Activated CD8-positive, alpha-beta memory T cell treated with anti-CD3 and anti-CD28 coated beads for 4 hours (primary cell): Measurements from ENCODE around the gene APH1B.

Source experiments
- DNase-seq, 2 donors: peaks; one replicate each; pipeline ENCODE4 v3.0.0-alpha.2; 2020; ENCODE audit warnings: low read depth in 2 of 2

Gene APH1B

DNA sequence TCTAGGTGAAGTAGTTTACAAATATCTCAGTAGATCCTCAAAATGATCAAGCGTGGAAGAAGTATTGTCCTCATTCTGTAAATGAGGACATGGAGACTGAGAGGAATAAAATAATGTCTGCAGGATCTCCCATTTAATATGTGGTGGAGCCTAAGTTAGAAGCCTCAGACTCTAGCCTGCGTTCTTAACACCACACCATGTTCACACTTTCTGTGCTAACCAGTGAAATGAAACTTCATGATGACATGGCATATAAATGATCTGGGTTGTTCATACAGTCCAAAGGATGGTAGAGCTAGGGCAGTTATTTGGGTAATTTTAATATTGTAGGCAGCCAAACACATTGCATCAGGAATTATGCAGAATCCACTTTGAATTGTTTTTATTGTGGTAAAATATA, 25.1 kb upstream of the APH1B start:
- no peak for DNase-seq

DNA sequence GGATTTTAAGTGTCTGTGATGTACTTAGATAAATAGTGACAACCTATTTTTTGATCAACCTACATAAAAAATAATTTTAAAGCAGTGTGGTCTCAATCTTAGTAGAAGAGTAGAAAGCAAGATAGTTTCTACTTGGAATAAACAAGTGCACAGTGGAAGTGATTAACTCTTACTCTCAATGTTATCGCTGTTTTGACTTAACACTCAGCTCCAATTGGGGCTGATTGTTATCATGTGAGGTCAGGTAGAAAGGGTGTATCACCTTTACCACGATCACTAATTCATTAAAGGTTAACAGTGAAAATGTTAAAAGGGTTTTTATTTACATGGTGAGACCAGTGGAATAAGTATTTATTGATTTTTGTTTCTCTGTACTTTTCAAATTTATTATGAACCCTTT, 22.4 kb upstream of the APH1B start:
- no peak for DNase-seq

DNA sequence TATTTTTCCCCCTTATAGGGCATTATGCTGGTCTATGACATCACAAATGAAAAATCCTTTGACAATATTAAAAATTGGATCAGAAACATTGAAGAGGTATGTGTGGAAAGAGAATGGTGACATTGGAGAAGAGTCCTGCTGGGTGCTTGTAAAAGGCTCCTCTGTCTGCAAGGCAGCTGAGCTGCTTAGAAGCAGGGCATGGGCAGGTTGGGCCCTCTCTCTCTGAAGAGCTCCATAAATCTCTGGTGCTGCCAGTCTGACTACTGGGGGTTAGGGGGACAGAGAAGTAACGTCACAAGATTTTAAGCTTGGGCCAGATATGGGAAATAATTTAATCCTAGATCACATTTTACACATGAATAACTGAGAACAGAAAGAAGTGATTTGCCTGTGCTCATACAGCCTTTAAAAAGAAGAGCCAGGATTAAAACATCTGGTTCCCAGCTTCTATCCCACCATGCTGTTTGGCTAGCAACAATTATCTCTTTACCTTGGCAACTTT, 21.9 kb upstream of the APH1B start:
- no peak for DNase-seq

DNA sequence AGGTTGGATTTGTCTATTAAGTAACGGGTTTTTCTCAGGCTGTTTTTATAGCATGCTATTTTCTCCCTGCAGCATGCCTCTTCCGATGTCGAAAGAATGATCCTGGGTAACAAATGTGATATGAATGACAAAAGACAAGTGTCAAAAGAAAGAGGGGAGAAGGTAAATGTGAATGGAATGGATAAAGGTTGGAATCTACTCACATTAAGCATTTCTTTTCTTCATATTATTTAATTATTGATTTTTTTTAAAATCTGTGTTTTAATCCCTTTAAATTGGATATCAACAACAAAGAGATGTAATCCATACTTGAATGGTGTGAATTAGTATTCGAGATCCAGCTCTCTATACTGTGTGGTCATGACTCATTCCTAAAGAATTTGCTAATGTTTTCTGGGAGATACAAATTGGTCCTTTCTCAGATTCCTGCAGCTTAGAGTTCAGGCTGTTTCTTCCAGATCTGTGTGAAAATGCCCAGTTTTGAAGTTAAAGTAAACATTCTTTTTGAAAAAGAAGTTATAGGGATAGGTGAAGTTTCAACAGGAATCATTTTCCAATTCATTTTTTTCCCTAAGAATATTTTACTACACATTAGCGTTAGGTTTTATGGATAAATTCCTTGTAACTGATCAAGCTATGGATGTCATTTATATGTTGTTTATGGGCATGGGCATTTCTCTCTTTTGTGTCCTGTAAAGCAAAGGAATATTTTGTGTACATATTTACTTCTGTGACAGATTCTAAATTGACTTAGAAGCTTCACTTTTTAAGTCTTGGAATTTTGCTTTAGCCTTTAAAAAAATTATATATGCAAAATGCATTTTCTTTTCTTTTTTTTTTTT, 20.8 kb upstream of the APH1B start:
- DNase-seq = no peak

DNA sequence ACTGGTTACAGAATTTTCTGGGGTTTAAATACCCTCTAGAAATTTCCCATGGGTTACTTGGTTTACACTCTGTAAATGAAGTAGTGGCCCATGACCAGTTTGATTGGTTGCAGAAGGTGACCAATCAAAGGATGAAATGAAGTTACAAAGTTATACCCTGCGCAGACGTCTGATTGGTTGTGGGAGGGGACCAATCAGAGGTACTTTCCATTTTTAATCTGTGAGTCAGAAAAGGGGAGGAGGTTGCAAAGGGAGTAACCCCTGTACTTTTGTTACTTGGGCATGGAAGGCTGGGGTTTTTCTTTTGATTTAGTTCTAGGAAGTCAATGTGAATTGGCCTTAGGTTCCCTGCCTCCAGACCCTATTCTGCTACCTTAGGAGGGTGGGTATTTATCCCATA, 18.7 kb upstream of the APH1B start:
- no peak for DNase-seq

DNA sequence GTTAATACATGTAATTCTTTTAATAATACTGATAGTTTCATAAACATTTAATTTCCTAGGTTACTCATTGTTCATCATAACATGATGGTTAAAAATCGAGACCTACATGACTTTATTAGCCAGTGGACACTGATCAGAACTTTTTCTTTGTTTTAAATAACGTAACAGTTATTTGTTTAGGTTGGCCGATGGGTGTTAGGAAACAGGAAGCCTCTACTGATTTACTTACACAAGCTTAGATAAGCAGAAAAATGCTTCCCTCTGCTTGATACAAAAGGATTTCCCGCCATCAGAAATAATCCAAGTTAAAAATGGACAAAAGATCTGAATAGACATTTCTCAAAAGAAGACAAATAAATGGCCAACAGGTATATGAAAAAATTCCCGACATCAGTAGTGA, 16.6 kb upstream of the APH1B start:
- no peak for DNase-seq

DNA sequence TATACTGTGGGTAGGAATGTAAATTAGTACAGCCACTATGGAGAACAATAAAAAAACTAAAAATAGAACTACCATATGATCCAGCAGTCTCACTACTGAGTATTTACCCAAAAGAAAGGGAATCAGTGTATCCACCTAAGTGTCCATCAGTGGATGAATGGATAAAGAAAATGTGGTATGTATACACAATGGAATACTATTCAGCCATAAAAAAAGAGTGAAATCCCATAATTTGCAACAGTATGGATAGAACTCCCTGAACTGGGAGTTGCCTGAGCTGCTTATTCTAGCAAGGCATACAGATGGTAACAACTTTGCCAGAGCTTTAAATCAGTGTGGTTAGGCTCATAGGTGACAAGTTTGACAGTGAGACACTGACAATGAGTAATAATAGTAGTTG, 16.1 kb upstream of the APH1B start:
- DNase-seq = no peak

DNA sequence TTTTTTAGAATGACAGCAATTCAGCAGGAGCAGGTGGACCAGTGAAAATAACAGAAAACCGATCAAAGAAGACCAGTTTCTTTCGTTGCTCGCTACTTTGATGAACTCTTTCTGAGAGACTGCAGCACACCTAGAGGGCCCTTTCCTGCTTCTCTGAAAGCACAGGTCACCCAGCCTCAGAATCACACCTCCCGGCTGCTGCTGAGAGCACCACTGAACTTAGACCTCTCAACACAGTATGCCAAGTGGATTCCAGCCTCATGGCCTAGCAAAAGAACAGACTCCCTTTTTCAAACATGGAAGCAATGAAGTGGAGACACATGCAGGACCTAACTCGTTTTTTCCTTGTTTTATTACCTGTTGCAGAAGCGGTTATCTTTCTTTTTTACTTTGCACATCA, 13.9 kb upstream of the APH1B start:
- DNase-seq = no peak

DNA sequence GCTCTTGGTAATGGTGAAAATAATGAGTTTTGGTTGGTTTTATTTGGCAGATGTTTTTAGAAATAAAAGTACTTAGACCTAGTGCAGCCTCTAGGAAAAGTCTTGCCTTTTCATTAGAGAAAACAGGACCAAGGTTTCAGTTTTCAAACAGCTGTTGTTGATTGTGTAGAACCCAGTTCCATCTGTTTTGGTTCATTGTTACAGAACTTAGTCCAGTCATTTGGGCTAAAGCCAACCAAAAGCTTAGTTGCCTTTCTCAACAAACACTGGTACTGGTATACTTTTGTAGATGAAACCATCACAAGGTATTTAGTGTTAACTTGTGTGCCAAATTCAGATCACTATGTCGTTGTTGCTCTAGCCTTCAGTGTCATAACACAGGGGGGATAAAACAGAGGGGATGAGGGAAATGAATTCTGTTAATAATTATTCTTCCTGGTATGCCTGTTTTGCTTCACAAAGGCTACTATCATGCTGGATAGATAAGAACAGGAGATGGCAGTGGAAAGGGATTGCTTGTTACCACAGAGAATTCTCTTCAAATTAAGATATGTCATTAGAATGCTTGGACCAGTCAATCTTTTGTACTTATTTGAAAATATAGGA, 12.6 kb upstream of the APH1B start:
- DNase-seq = no peak

DNA sequence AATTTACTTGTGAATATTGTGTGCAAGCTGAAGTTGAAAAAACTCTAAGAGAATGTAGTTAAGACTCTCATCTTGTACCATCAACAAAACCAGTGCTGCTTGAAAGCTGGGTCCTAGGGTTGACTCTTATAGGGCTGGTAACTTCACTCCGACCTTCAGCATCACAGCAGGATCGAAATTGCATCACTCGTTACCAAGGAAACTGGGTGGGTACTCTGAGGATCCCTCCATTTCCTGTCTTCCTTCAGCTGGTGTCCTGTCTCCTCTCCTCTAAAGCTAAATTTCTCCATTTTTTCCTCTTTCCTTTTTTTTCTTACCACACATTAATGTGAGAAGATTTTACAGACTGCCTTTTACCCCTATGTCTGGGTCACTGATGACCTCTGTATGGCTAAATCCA, 3.0 kb upstream of the APH1B start:
- no peak for DNase-seq

DNA sequence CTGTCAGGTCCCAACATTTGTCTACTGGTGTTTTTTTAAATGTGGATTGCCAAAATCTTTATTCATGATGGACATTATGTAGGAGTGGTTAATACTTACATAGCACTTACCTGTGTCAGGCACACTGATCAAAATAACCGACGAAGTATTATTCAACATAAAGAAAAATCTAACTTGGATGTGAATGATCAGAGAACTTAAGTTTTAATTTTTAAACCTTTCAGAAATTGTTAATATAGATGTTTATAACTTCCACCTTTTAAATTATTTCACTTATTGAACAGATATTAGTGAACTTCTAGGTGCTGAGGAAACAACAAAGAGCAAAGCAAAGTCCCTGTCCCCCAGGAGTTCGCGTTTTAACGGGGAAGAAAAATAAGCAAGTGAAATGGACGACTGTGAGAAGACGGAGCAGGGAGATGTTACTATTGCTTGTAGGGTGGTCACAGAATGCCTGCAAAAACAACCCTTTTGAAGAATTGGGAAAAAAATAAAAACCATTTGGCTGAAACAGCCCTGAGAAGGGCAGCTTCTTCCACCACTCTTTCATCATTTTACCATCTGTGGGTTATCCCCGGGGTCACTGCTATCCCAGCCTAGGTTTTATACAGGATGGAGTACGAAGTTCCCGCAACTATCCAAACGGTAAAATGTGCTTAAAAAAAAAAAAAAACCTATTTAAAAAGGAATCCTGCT, 915 bp upstream of the APH1B start:
- DNase-seq = no peak

DNA sequence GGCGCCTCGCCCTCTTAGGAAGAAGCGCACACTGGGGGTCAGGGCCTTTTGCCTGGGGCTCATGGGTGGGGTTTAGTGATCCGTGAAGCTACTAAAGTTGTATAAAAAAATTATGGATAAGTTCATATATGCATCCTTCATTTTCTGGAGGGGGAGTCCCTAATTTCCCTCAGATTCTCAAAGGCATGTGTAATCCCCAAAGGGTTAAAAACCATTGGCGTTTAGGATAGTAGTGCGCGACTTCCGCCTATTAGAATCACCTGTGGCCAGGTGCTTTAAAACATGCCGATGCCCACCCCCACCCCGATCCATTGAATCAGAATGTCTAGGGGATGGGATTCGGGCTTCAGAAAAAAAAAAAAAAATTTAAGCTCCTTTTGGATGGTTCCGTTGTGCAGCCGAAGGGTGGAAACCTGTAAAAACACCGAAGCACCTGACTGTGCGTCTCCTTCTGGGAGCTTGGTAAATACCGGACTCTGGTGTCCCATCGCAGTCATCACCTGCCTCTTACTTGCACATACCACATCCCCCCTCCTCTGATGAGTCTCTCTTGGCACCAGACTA, 570 bp downstream of the APH1B start:
- DNase-seq = no peak

DNA sequence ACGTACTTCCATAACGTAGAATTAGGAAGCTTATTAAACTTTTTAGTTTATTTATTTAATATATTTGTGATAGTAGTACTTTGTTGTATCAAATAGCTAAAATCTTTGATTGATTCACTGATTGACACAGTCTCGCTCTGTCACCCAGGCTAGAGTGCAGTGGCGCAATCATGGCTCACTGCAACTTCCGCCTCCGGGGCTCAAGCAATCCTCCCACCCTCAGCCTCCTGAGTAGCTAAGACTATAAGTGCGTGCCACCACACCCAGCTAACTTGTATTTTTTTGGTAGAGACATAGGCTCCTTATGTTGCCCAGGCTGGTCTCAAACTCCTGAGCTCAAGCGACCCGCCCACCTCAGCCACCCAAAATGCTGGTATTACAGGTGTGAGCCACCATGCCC, 5.7 kb downstream of the APH1B start:
- DNase-seq = no peak

DNA sequence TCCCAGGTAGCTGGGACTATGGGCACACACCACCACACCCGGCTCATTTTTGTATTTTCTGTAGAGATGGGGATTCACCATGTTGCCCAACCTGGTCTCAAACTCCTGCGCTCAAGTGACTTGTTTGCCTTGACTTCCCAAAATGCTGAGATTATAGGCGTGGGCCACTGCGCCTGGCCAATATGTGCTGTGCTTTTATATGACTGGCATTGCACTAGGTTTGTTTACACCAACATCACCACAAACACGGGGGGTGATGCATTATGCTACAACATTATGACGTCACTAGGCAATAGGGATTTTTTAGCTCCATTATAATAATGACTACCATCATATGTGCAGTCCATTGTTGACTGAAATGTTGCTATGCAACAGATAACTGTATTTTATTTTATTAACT, 6.9 kb downstream of the APH1B start:
- no peak for DNase-seq

DNA sequence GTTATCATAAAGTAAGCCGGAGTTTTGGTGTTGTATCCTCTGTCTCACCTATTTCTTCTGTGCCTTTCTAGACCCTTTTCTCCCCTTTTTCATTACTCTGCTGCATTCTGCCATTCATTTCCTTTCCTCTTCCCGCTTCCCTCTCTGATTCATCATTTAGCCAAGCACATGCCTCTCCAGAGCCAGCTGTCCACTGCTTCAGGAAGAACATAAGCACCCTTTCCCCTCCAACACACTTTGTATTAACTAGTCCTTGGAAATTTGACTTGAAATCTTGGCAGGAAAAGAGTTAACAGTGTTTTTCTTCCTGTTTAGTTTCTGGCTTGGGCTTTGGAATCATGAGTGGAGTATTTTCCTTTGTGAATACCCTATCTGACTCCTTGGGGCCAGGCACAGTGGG, 9.7 kb downstream of the APH1B start:
- DNase-seq = no peak

DNA sequence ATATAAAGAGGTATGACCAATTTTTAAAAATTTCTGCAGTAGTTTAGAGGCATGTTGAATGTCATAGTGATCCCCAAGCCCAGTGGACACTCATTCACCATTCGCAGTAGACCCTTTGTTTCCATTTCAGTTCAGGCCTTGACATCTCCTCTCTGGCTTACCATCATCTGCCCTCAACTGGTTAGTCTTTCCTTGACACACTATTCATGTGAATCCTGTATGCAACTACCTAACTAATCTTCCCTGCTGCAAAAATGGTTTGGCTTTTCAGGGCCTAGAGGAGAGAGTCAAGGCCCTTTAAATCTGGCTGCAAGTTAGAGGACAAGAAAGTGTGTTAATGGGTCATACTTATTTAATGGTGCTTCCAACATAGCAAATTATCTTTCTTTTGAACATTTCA, 10.9 kb downstream of the APH1B start:
- DNase-seq = no peak

DNA sequence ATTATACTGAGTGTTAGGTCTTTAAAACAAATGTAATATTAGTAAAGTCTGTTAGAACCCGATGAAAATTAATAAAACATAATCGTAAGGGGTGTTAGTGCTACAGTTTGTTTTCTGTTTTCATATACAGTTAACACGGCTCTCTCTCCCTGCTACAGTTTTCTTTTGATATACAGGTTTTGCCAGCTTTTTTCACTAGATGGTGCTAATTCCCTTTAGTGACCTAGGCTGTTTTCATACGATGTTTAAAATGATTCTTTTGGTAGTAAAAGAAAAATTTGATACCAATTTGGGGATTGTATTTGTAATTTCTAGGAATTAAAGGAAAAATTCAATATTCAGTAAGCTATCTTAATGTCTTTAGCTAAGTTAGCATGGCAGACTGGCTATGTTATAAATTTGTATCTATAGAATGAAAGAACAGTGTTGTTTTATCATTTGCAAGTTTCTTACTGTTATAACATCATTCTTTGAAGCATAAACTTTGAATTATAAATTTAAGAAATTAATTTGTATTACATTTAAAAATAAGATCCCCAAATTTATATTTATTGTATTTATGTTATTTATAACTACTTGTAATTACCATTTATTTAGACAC, 11.5 kb downstream of the APH1B start:
- DNase-seq = no peak

DNA sequence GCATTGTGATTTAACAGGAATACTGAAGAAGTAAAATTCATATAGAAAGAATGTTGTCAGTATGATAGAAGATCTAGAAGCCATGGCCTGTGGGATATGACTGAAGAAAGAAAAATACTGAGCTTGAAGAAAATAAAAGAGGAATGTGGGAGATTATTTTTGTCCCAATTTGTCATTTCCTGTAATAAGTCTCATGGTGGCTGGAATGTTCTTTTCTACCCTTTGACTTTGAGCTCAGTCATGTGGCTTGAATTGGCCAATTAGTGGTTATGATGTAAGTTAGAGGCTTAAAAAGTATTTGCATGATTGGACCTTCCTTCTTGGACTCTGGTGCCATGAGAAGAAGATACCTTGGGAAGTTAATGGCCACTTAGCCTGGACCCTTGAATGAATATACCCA, 14.1 kb downstream of the APH1B start:
- DNase-seq = no peak

DNA sequence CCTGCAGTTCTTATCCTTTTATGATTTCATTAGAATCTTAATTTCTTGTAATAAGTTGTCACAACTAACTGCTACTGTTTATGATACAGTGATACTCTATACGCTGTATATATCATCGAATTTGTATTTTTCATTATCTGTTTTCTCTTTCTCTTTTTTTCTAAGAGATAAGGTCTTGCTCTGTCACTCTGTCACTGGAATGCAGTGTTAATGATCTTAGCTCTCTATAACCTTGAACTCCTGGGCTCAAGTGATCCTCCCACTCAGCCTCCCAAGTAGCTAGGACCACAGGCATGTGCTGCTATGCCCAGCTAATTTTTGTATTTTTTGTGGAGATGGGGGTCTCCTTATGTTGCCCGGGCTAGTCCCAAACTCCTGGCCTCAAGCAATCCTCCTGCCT, 14.8 kb downstream of the APH1B start:
- no peak for DNase-seq

DNA sequence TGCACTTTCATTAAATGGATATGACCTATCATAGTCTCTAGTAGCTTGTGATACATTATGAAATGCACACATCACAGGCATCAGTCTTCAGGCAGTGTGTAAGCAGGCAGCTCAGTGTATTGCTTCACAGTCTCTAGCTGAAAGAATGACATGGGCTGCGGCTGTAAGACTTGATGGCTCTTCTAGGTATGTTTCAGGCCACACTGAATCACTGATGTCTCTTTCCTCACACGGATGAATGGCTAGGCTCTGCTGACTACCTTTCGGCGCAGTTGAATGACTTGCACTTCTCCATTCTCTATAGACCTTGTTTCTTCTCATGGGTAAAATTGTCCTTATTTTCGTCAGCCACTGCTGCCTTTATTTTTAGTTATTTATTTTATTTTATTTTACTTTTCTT, 15.4 kb downstream of the APH1B start:
- no peak for DNase-seq

DNA sequence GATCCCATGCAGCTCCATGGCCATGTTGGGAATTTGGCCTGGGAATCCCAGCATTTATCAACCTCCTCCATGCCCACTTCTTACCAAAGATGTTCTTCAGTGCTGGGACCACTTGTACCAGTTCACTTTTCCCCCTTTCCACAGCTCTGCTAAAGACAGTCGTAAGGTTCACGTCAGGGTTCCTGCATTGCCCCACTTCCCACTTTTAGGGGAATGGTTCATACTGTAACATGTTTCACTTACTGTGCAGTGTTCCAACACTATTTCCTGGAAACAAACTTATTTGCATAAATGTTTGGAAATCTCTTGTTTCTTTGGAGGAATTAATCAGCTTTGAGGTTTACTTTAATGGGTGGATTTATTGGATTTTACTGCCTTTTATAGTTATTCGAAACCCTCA, 17.0 kb downstream of the APH1B start:
- DNase-seq = no peak

DNA sequence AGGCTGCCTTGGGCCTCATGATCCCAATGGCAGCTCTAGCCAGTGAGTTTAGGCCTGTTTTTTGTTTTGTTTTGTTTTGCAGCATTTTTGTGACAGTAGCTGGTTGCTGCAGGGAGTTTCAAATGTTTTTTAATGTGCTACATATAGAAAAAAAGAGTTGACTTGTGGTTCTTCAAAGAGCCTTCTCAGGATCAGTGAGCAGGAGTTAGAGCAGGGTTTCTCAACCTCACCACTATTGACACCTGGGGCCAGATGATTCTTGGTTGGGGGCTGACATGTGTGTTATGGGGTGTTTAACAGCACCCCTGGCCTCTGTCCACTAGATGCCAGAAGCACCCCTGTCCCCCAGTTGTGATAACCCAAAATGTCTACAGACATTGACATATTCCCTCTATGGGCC, 17.9 kb downstream of the APH1B start:
- DNase-seq = no peak
